GM12878 (cell line): ENCODE measurements around the gene SNX12. TPM values are rescaled to one million over a fixed set of nuclear protein-coding genes. Genes with fewer than 3 reads are reported as not detected.

ENCODE experiments used
- ATAC-seq: fragments of 200-7000 bp; cut with Tn5 transposase; 3 replicates; pipeline ENCODE4 v1.9.1; 2020; ENCODE audit warnings: mild to moderate bottlenecking, moderate library complexity
- BruUV-seq: library from RNA; stranded (reverse); fragments of 400-500 nt; replicated peaks from 2 replicates; lab custom pipeline; 2021; lab: Mats Ljungman, UMichigan
- CTCF ChIA-PET: fragments of 300-600 bp; sonication (Branson Sonifier 250); formaldehyde crosslinking; extraction: SDS; loops from one replicate; lab custom pipeline; 2021; ENCODE audit warnings: inconsistent platforms; lab: Yijun Ruan, JAX
- POLR2A ChIA-PET: fragments of 350-600 bp; formaldehyde crosslinking; extraction: SDS; loops from one replicate; lab custom pipeline; 2021; ENCODE audit warnings: inconsistent platforms; lab: Charles Lee
- RAD21 ChIA-PET: fragments of 300-600 bp; sonication (Branson Sonifier 250); formaldehyde crosslinking; loops from one replicate; lab custom pipeline; 2023; ENCODE audit warnings: antibody characterized with exemption; ENCODE audit not compliant: unreplicated experiment; lab: Charles Lee
- SMC1A ChIA-PET: fragments of 300-600 bp; sonication (Branson Sonifier 250); formaldehyde crosslinking; loops from one replicate; lab custom pipeline; 2023; ENCODE audit not compliant: unreplicated experiment, uncharacterized antibody; lab: Charles Lee
- DNase-seq: peaks from one replicate; pipeline ENCODE4 v3.0.0-alpha.2; 2011; ENCODE audit warnings: low read depth, low spot score
- FAIRE-seq: peaks from 3 replicates; lab custom pipeline; 2011; peaks lifted over from hg19 to GRCh38; lab: Jason Lieb, UNC
- H2AFZ ChIP-seq: 2 replicates; pipeline ENCODE4 v1.6.0; 2011; ENCODE audit warnings: low read depth, low read length, control low read depth; ENCODE audit not compliant: control insufficient read depth
- H3K27ac ChIP-seq: 2 replicates; pipeline ENCODE4 v1.5.1; 2011; ENCODE audit warnings: control low read depth; ENCODE audit not compliant: control insufficient read depth, insufficient read depth
- H3K27me3 ChIP-seq, 2 experiments: replicated peaks in 1 of 2; 2 replicates each; pipeline versions ENCODE4 v1.6.0 to v1.6.1; 2011; ENCODE audit warnings: low read length in 1 of 2; ENCODE audit not compliant: control insufficient read depth in 2 of 2, insufficient read depth in 2 of 2
- H3K36me3 ChIP-seq, 2 experiments: 2 replicates each; pipeline ENCODE4 v1.5.1; 2011; ENCODE audit warnings: low read length in 1 of 2; ENCODE audit not compliant: control insufficient read depth in 2 of 2, insufficient read depth in 2 of 2
- H3K4me1 ChIP-seq: 2 replicates; pipeline ENCODE4 v1.6.1; 2011; ENCODE audit warnings: mild to moderate bottlenecking, low read length, moderate library complexity, mixed read lengths; ENCODE audit not compliant: control insufficient read depth, insufficient read depth
- H3K4me2 ChIP-seq: 2 replicates; pipeline ENCODE4 v1.6.0; 2011; ENCODE audit warnings: control low read depth; ENCODE audit not compliant: control insufficient read depth, insufficient read depth
- H3K4me3 ChIP-seq: fragments of 200-600 bp; sonication (generic); 2 replicates; pipeline ENCODE4 v1.5.1; 2016
- H3K79me2 ChIP-seq: 2 replicates; pipeline ENCODE4 v1.6.0; 2011; ENCODE audit warnings: low read length; ENCODE audit not compliant: control insufficient read depth, insufficient read depth
- H3K9ac ChIP-seq: 2 replicates; pipeline ENCODE4 v1.8.0; 2011; ENCODE audit warnings: low read length, control low read depth, mixed read lengths; ENCODE audit not compliant: control insufficient read depth, insufficient read depth
- H3K9me3 ChIP-seq: replicated peaks from 3 replicates; pipeline ENCODE4 v1.5.1; 2011; ENCODE audit warnings: mild to moderate bottlenecking, low read length; ENCODE audit not compliant: control insufficient read depth, insufficient read depth
- H4K20me1 ChIP-seq: 2 replicates; pipeline ENCODE4 v1.6.0; 2011; ENCODE audit not compliant: control insufficient read depth, insufficient read depth
- BCL11A ChIP-seq: IDR thresholded peaks from 2 replicates; pipeline ENCODE4 v1.6.1; 2011; ENCODE audit warnings: low read depth, low read length
- BHLHE40 ChIP-seq, 2 experiments: fragments of 450-650 bp in 1 of 2; IDR thresholded peaks; 2 replicates each; pipeline ENCODE4 v1.6.1; 2011 to 2017; ENCODE audit warnings: low read depth in 2 of 2, borderline replicate concordance in 1 of 2, improper control_type of control experiment in 1 of 2, low read length in 1 of 2, mild to moderate bottlenecking in 1 of 2
- BMI1 ChIP-seq: fragments of 450-650 bp; IDR thresholded peaks from 2 replicates; pipeline ENCODE4 v1.6.1; 2016; ENCODE audit warnings: mild to moderate bottlenecking, moderate library complexity, borderline replicate concordance
- CHD2 ChIP-seq: IDR thresholded peaks from 2 replicates; pipeline ENCODE4 v1.6.1; 2011; ENCODE audit warnings: low read depth, low read length, improper control_type of control experiment, borderline replicate concordance
- EGR1 ChIP-seq, 2 experiments: IDR thresholded peaks; 1 replicate in 1 of 2; 2 replicates in 1 of 2; pipeline ENCODE4 v1.6.1; 2011 to 2012; ENCODE audit warnings: low read depth in 2 of 2, low read length in 2 of 2, borderline replicate concordance in 1 of 2, mild to moderate bottlenecking in 1 of 2, moderate library complexity in 1 of 2
- KDM1A ChIP-seq: fragments of 200-600 bp; sonication (generic); IDR thresholded peaks from 2 replicates; pipeline ENCODE4 v1.6.1; 2016; ENCODE audit warnings: borderline replicate concordance
- MXI1 ChIP-seq: fragments of 150-350 bp; IDR thresholded peaks from 2 replicates; pipeline ENCODE4 v1.6.1; 2011; ENCODE audit warnings: low read depth, mild to moderate bottlenecking, inconsistent platforms, low read length, improper control_type of control experiment
- NFIC ChIP-seq: IDR thresholded peaks from 2 replicates; pipeline ENCODE4 v1.6.1; 2012; ENCODE audit warnings: low read depth, mild to moderate bottlenecking, inconsistent platforms, low read length, moderate library complexity
- RUNX3 ChIP-seq: IDR thresholded peaks from 2 replicates; pipeline ENCODE4 v1.6.1; 2012; ENCODE audit warnings: low read length, inconsistent platforms
- SUPT20H ChIP-seq: IDR thresholded peaks from 2 replicates; pipeline ENCODE4 v1.6.1; 2011; ENCODE audit warnings: low read depth, mild to moderate bottlenecking, low read length, moderate library complexity, borderline replicate concordance; ENCODE audit not compliant: control insufficient read depth
- WRNIP1 ChIP-seq: IDR thresholded peaks from 2 replicates; pipeline ENCODE4 v1.6.1; 2011; ENCODE audit warnings: low read depth, low read length, improper control_type of control experiment, borderline replicate concordance
- WGBS: methylation state at CpG from one replicate; pipeline ENCODE4 v1.1.6; 2016; ENCODE audit warnings: low lambda C conversion rate; ENCODE audit not compliant: insufficient replicate concordance, insufficient coverage; ENCODE audit errors: missing lambda C conversion rate; 5-methylcytosine and 5-hydroxymethylcytosine counted together
- in situ Hi-C: fragments of 300-500 bp; cut with MboI; formaldehyde crosslinking; loops from 9 replicates; pipeline ENCODE4 v1.14.3; 2018; ENCODE audit warnings: mixed read lengths
- intact Hi-C: fragments of 100-400 bp; cut with micrococcal nuclease; formaldehyde crosslinking; loops from one replicate; pipeline ENCODE4 v1.14.2; 2022; ENCODE audit not compliant: unreplicated experiment
- polyA plus RNA-seq, 11 experiments: library from polyadenylated mRNA; depleted of rRNA in 4 of 11; unstranded in 6 of 11; stranded (reverse) in 5 of 11; fragments of >200 nt; fragmentation: Nextera tagmentation in 4 of 11; fragmentation: Illumina TruSeq in 1 of 11; extraction: Ambion mirVana in 4 of 11; extraction: Trizol in 1 of 11; gene quantifications; 1 replicate in 1 of 11; 2 replicates in 10 of 11; pipeline versions ENCODE4 v1.2.1 to v1.2.3, GENCODE V29; 2011 to 2016; ENCODE audit warnings: inconsistent platforms in 2 of 11, missing spikeins in 2 of 11, low read depth in 1 of 11
- total RNA-seq, 4 experiments: library from RNA; depleted of rRNA in 3 of 4; stranded (reverse); fragments of >200 nt in 3 of 4; fragmentation: Illumina TruSeq in 1 of 4; extraction: Trizol in 1 of 4; gene quantifications; 2 replicates each; pipeline versions ENCODE4 v1.2.1 to v1.2.3, GENCODE V29; 2013 to 2021
- TF ChIP-seq, protein P1 (sequence below): IDR thresholded peaks from 2 replicates; pipeline ENCODE4 v1.6.1; 2012; ENCODE audit warnings: improper control_type of control experiment, low read depth, low read length; ENCODE audit not compliant: insufficient replicate concordance
- TF ChIP-seq, protein P2 (sequence below), 3 experiments: IDR thresholded peaks in 2 of 3; conservative IDR thresholded peaks in 1 of 3; 2 replicates each; pipeline ENCODE4 v1.5.1; 2011; ENCODE audit warnings: low read depth in 3 of 3, low read length in 3 of 3, mild to moderate bottlenecking in 3 of 3, control low read depth in 2 of 3, moderate library complexity in 2 of 3, inconsistent platforms in 1 of 3, mixed read lengths in 1 of 3; ENCODE audit not compliant: control insufficient read depth in 2 of 3, insufficient read depth in 1 of 3; ENCODE audit errors: extremely low read depth in 1 of 3

The SNX12 gene
- total and polyA plus RNA-seq, 10 of the 15 experiments (the other 5 are each of a cell fraction or from before 2014, with no cell fraction given), result 4.4 to 50.4 (median 34.2) TPM

DNA sequence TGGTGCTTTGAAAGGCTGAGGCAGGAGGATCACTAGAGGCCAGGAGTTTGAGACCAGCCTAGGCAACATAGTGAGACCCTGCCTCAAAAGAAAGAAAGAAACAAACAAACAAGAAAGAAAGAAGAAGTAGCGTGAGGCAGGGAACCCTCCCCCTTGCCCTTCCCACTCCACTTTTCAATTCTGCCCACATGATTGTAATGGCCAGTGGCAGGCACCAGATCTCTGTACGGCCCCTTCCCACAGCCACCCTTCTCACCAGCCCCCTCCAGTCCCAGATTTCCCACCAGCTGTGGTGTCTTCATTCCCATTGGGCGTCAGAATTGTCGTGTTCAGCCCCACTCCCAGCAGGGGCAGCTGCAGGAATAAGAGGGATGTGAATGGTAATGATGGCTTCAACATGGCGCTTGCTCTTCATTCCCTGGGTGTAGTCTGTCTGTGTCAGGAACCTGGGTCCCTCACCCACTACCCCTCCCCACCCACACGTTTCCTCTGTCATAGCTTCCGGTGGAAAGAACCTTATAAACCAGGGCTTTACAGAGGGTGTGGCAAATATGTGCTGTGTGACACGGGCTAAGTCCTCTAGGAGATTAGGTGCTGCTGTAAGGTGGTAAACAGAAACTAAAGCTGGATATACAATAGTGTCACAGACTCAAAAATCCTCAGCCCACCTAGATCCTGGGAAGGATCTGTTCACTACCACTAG is 43.2 kb upstream of the SNX12 start, which contains the start of gene IL2RG:
IL2RG (minus strand) TSS at position 437 of the 703 bp plus-strand sequence; CDS start at position 399, 38 bp downstream.
- TSS peak; percentile 85 for BruUV-seq
- RAD21 ChIA-PET, result interaction anchor here (0.9 to 3.6 kb wide), 6 partner anchors 9 to 86 kb away, joined by 3 to 28 read pairs (median 9); partner anchors contain the start of gene FOXO4
- CTCF ChIA-PET, result interaction anchor here (1.2 to 3.7 kb wide), 4 partner anchors 10 to 71 kb away, joined by 5 to 34 read pairs (median 16); no protein-coding TSS in a partner anchor
- 1% methylated on average over 8 of the region's 8 CpGs for WGBS
- Histone ChIP-seq H3K79me2 (peaks cover 49% of the 10 kb centered on the region), H3K9ac (peak within 1 kb of the TSS; percentile 73), H3K4me2 (peak within 1 kb of the TSS; percentile 68), H3K4me3 (peak within 1 kb of the TSS; percentile 84), H4K20me1 (no peaks in the 10 kb centered on the region), H3K36me3 (no peaks in the 10 kb centered on the region; a peak in 1 of 4 replicates), H3K9me3 (no peaks in the 10 kb centered on the region), H3K4me1 (peaks cover 11% of the 10 kb centered on the region), H3K27ac (peak within 1 kb of the TSS; percentile 82), H3K27me3 (no peaks in the 10 kb centered on the region), H2AFZ (no peak within 1 kb of the TSS; the same call in 1 of the 2 replicates)
- peak; percentile 87 for DNase-seq
- peak; percentile 88 for ATAC-seq
- peak; percentile 73 for FAIRE-seq
- in situ Hi-C loops, result no loop called here
- intact Hi-C loops, result loop anchor here (10.0 kb wide), 1 partner anchor 254 kb away; the partner anchor contains the start of gene TAF1
- SMC1A ChIA-PET, result interaction anchor here (0.9 to 4.6 kb wide), 6 partner anchors 9 to 86 kb away, joined by 3 to 44 read pairs (median 5); no protein-coding TSS in a partner anchor
- POLR2A ChIA-PET, result interaction anchor here (0.7 to 4.9 kb wide), 9 partner anchors 9 to 389 kb away, joined by 3 to 60 read pairs (median 5); partner anchors contain the start of gene FOXO4
- TF ChIP-seq EGR1 (IDR thresholded peaks at IDR 0.05; ENCODE audit: borderline replicate concordance in 1 of 2, low read depth in 2 of 2, low read length in 2 of 2), result peak in 1 of 2 experiments; percentile 91; a peak in 2 of 3 replicates
- TF ChIP-seq, protein P1, sequence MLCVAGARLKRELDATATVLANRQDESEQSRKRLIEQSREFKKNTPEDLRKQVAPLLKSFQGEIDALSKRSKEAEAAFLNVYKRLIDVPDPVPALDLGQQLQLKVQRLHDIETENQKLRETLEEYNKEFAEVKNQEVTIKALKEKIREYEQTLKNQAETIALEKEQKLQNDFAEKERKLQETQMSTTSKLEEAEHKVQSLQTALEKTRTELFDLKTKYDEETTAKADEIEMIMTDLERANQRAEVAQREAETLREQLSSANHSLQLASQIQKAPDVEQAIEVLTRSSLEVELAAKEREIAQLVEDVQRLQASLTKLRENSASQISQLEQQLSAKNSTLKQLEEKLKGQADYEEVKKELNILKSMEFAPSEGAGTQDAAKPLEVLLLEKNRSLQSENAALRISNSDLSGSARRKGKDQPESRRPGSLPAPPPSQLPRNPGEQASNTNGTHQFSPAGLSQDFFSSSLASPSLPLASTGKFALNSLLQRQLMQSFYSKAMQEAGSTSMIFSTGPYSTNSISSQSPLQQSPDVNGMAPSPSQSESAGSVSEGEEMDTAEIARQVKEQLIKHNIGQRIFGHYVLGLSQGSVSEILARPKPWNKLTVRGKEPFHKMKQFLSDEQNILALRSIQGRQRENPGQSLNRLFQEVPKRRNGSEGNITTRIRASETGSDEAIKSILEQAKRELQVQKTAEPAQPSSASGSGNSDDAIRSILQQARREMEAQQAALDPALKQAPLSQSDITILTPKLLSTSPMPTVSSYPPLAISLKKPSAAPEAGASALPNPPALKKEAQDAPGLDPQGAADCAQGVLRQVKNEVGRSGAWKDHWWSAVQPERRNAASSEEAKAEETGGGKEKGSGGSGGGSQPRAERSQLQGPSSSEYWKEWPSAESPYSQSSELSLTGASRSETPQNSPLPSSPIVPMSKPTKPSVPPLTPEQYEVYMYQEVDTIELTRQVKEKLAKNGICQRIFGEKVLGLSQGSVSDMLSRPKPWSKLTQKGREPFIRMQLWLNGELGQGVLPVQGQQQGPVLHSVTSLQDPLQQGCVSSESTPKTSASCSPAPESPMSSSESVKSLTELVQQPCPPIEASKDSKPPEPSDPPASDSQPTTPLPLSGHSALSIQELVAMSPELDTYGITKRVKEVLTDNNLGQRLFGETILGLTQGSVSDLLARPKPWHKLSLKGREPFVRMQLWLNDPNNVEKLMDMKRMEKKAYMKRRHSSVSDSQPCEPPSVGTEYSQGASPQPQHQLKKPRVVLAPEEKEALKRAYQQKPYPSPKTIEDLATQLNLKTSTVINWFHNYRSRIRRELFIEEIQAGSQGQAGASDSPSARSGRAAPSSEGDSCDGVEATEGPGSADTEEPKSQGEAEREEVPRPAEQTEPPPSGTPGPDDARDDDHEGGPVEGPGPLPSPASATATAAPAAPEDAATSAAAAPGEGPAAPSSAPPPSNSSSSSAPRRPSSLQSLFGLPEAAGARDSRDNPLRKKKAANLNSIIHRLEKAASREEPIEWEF, result no peak
- TF ChIP-seq SUPT20H, result no peak
- TF ChIP-seq KDM1A, result no peak
- peak; percentile 56; the same call in 1 of the 2 replicates for TF ChIP-seq MXI1
- peak; percentile 62 for TF ChIP-seq RUNX3
- TF ChIP-seq WRNIP1, result no peak; the same call in none of the 2 replicates
- peak; percentile 70 to 76 for TF ChIP-seq BHLHE40 (IDR thresholded peaks at IDR 0.05; ENCODE audit: borderline replicate concordance in 1 of 2, low read depth in 2 of 2, low read length in 1 of 2)
- 0 out of 2 replicates have a peak, but pooled peaks have one; percentile 29 for TF ChIP-seq BCL11A
- 0 out of 2 replicates have a peak, but pooled peaks have one; percentile 40 for TF ChIP-seq NFIC
- TF ChIP-seq BMI1, result no peak
- TF ChIP-seq CHD2, result no peak
- TF ChIP-seq, protein P2, sequence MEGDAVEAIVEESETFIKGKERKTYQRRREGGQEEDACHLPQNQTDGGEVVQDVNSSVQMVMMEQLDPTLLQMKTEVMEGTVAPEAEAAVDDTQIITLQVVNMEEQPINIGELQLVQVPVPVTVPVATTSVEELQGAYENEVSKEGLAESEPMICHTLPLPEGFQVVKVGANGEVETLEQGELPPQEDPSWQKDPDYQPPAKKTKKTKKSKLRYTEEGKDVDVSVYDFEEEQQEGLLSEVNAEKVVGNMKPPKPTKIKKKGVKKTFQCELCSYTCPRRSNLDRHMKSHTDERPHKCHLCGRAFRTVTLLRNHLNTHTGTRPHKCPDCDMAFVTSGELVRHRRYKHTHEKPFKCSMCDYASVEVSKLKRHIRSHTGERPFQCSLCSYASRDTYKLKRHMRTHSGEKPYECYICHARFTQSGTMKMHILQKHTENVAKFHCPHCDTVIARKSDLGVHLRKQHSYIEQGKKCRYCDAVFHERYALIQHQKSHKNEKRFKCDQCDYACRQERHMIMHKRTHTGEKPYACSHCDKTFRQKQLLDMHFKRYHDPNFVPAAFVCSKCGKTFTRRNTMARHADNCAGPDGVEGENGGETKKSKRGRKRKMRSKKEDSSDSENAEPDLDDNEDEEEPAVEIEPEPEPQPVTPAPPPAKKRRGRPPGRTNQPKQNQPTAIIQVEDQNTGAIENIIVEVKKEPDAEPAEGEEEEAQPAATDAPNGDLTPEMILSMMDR (IDR thresholded peaks at IDR 0.05 in 2 of 3, conservative IDR thresholded peaks at IDR 0.05 in 1 of 3; ENCODE audit: control insufficient read depth in 2 of 3, extremely low read depth in 1 of 3, insufficient read depth in 1 of 3, low read depth in 3 of 3, low read length in 3 of 3), result no peak
